22Rv1 (cell line): Measurements from ENCODE around the gene GDPD2.

Source experiments
- ZFX ChIP-seq: fragments of 450-650 bp; IDR thresholded peaks from 2 replicates; pipeline ENCODE4 v1.6.1; 2017; ENCODE audit warnings: antibody characterized with exemption, borderline replicate concordance
- TF ChIP-seq, protein P1 (sequence below): fragments of 450-650 bp; IDR thresholded peaks from 2 replicates; pipeline ENCODE4 v1.5.1; 2017; ENCODE audit warnings: mild to moderate bottlenecking

DNA sequence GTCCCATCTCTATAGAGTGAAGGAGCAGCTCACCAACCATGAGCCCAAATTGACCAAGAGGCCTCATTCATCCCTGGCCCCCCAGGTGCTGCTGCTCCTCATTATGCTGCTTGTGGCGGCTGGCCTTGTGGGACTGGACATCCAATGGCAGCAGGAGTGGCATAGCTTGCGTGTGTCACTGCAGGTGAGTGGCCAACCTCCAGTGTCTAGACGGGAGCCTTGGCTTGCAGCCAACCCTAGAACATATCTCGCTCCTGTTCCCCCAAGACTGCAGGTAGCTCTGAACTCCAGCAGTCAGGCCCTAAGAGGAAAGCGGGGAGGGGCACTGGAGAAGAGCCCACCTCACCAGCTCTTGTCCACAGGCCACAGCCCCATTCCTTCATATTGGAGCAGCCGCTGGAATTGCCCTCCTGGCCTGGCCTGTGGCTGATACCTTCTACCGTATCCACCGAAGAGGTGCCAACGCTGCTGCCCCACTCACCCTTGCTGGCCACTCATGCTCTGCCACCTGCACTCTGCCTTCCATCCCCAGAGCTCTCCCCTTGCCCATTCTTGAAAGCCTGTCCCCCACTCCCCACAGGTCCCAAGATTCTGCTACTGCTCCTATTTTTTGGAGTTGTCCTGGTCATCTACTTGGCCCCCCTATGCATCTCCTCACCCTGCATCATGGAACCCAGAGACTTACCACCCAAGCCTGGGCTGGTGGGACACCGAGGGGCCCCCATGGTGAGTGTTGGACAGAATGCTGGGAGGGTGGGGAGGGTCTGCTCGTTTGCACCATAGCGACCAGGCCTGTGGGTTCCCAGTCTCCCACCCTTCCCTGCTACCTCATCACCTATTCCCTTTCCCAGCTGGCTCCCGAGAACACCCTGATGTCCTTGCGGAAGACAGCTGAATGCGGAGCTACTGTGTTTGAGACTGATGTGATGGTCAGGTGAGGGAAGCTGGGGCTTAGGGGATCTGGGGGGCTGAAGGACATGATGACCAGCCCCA is 3.5 kb downstream of the GDPD2 start:
- TF ChIP-seq, protein P1, sequence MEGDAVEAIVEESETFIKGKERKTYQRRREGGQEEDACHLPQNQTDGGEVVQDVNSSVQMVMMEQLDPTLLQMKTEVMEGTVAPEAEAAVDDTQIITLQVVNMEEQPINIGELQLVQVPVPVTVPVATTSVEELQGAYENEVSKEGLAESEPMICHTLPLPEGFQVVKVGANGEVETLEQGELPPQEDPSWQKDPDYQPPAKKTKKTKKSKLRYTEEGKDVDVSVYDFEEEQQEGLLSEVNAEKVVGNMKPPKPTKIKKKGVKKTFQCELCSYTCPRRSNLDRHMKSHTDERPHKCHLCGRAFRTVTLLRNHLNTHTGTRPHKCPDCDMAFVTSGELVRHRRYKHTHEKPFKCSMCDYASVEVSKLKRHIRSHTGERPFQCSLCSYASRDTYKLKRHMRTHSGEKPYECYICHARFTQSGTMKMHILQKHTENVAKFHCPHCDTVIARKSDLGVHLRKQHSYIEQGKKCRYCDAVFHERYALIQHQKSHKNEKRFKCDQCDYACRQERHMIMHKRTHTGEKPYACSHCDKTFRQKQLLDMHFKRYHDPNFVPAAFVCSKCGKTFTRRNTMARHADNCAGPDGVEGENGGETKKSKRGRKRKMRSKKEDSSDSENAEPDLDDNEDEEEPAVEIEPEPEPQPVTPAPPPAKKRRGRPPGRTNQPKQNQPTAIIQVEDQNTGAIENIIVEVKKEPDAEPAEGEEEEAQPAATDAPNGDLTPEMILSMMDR, result no peak
- TF ChIP-seq ZFX, result no peak
